OCI-LY1 (cell line): ENCODE measurements around the gene ASCC1.
A peak's percentile ranks its signal among the peaks of the same experiment; 100 is the strongest.

Experiments used
- H2AFZ ChIP-seq: fragments of 200-600 bp; sonication (generic), shearing (Covaris generic); 2 replicates; pipeline ENCODE4 v1.6.0; 2014; ENCODE audit warnings: antibody characterized with exemption, mild to moderate bottlenecking, low read length
- H3F3A ChIP-seq: fragments of 200-600 bp; sonication (generic), shearing (Covaris generic); 2 replicates; pipeline ENCODE4 v1.6.0; 2014; ENCODE audit warnings: mild to moderate bottlenecking, antibody characterized with exemption, low read length, moderate library complexity; ENCODE audit not compliant: insufficient read depth
- H3K27ac ChIP-seq: fragments of 200-600 bp; sonication (generic); 2 replicates; pipeline ENCODE4 v1.5.1; 2014; ENCODE audit warnings: low read length, mixed run types, mild to moderate bottlenecking, low read depth; ENCODE audit not compliant: poor library complexity, severe bottlenecking
- H3K27me3 ChIP-seq: fragments of 200-600 bp; sonication (generic); 2 replicates; pipeline ENCODE4 v1.6.0; 2014; ENCODE audit warnings: antibody characterized with exemption, mild to moderate bottlenecking, low read length, moderate library complexity; ENCODE audit not compliant: insufficient read depth
- H3K36me3 ChIP-seq: fragments of 200-600 bp; sonication (generic); 2 replicates; pipeline ENCODE4 v1.6.1; 2014; ENCODE audit warnings: mild to moderate bottlenecking, antibody characterized with exemption, low read length, moderate library complexity, mixed read lengths; ENCODE audit not compliant: insufficient read depth
- H3K4me1 ChIP-seq: fragments of 200-600 bp; sonication (generic); 2 replicates; pipeline ENCODE4 v1.5.1; 2014; ENCODE audit warnings: mild to moderate bottlenecking, low read length, moderate library complexity; ENCODE audit not compliant: insufficient read depth, severe bottlenecking
- H3K4me2 ChIP-seq: fragments of 200-600 bp; sonication (generic), shearing (Covaris generic); 2 replicates; pipeline ENCODE4 v1.6.1; 2014; ENCODE audit warnings: low read length
- H3K4me3 ChIP-seq: fragments of 200-600 bp; sonication (generic); 2 replicates; pipeline ENCODE4 v1.5.1; 2014; ENCODE audit warnings: low read length, low read depth, mild to moderate bottlenecking, mixed read lengths; ENCODE audit not compliant: poor library complexity, severe bottlenecking
- H3K79me2 ChIP-seq: fragments of 200-600 bp; shearing (Covaris generic); 2 replicates; pipeline ENCODE4 v1.6.1; 2016; ENCODE audit warnings: mixed run types, low read length, mixed read lengths; ENCODE audit not compliant: insufficient read depth
- H3K9ac ChIP-seq: fragments of 200-600 bp; sonication (generic), shearing (Covaris generic); 2 replicates; pipeline ENCODE4 v1.6.1; 2014; ENCODE audit warnings: mild to moderate bottlenecking, low read length, mixed read lengths
- H3K9me2 ChIP-seq: fragments of 200-600 bp; sonication (generic), shearing (Covaris generic); 2 replicates; pipeline ENCODE4 v1.6.1; 2014; ENCODE audit warnings: low read depth, mild to moderate bottlenecking, low read length, mixed read lengths
- H3K9me3 ChIP-seq: fragments of 200-600 bp; shearing (Covaris generic); 2 replicates; pipeline ENCODE4 v1.6.1; 2014; ENCODE audit warnings: low read length, mixed read lengths
- H4K20me1 ChIP-seq: fragments of 200-600 bp; sonication (generic), shearing (Covaris generic); 2 replicates; pipeline ENCODE4 v1.6.0; 2016; ENCODE audit warnings: mild to moderate bottlenecking, low read length; ENCODE audit not compliant: insufficient read depth
- CTCF ChIP-seq: fragments of 200-600 bp; sonication (generic), shearing (Covaris generic); IDR thresholded peaks from 2 replicates; pipeline ENCODE4 v1.5.1; 2017; ENCODE audit warnings: mild to moderate bottlenecking, antibody characterized with exemption, low read length, moderate library complexity, mixed read lengths
- EZH2 ChIP-seq: fragments of 200-600 bp; sonication (generic), shearing (Covaris generic); IDR thresholded peaks from 2 replicates; pipeline ENCODE4 v1.8.0; 2017; ENCODE audit warnings: borderline replicate concordance, mixed run types, mild to moderate bottlenecking, antibody characterized with exemption, low read length, moderate library complexity, mixed read lengths

The ASCC1 gene

GRCh38 chr10:72263613-72264241 is 47.7 kb upstream of the ASCC1 start:
- Histone ChIP-seq H3K9me2 (no peaks in the 10 kb centered on the region), H3K79me2 (no peaks in the 10 kb centered on the region), H3K4me3 (no peak overlapping the region), H3F3A (no peaks in the 10 kb centered on the region), H3K4me1 (peaks cover 65% of the 10 kb centered on the region), H3K9me3 (no peaks in the 10 kb centered on the region), H3K27me3 (no peaks in the 10 kb centered on the region), H3K27ac (peak overlapping the region; percentile 41), H3K9ac (no peak overlapping the region), H4K20me1 (no peaks in the 10 kb centered on the region), H3K4me2 (peak overlapping the region; percentile 12; the same call in 1 of the 2 replicates), H3K36me3 (no peaks in the 10 kb centered on the region), H2AFZ (no peak overlapping the region)
- TF ChIP-seq EZH2 (no peak), CTCF (no peak)

- TF ChIP-seq CTCF: no peak
- TF ChIP-seq EZH2: no peak
- Histone ChIP-seq H4K20me1 (no peaks in the 10 kb centered on the region), H3K9me3 (no peaks in the 10 kb centered on the region), H3K9me2 (no peaks in the 10 kb centered on the region), H3F3A (no peaks in the 10 kb centered on the region), H3K4me1 (peaks cover 65% of the 10 kb centered on the region), H3K9ac (peak overlapping the region; percentile 65; the same call in 1 of the 2 replicates), H3K4me2 (peak overlapping the region; percentile 70), H3K36me3 (no peaks in the 10 kb centered on the region), H3K27ac (peak overlapping the region; percentile 90), H3K4me3 (peak overlapping the region; percentile 57), H2AFZ (no peak overlapping the region), H3K27me3 (no peaks in the 10 kb centered on the region), H3K79me2 (no peaks in the 10 kb centered on the region)
Observed at GRCh38 chr10:72261784-72262404, 45.8 kb upstream of the ASCC1 start.

GRCh38 chr10:72260976-72261783 is 45.1 kb upstream of the ASCC1 start:
- no peaks in the 10 kb centered on the region for H4K20me1 ChIP-seq
- peak overlapping the region; percentile 65 for H3K9ac ChIP-seq
- H3K4me1 ChIP-seq: peaks cover 62% of the 10 kb centered on the region
- no peak overlapping the region for H2AFZ ChIP-seq
- H3F3A ChIP-seq: no peaks in the 10 kb centered on the region
- H3K36me3 ChIP-seq: no peaks in the 10 kb centered on the region
- H3K9me3 ChIP-seq: no peaks in the 10 kb centered on the region
- H3K79me2 ChIP-seq: no peaks in the 10 kb centered on the region
- no peaks in the 10 kb centered on the region for H3K27me3 ChIP-seq
- peak overlapping the region; percentile 90 for H3K27ac ChIP-seq
- TF ChIP-seq EZH2 (no peak), CTCF (peak; percentile 52; the same call in 1 of the 2 replicates)
- H3K9me2 ChIP-seq: no peaks in the 10 kb centered on the region
- peak overlapping the region; percentile 70 for H3K4me2 ChIP-seq
- H3K4me3 ChIP-seq: peak overlapping the region; percentile 57
